ENCODE measurements around the gene CLSTN2.

DNA sequence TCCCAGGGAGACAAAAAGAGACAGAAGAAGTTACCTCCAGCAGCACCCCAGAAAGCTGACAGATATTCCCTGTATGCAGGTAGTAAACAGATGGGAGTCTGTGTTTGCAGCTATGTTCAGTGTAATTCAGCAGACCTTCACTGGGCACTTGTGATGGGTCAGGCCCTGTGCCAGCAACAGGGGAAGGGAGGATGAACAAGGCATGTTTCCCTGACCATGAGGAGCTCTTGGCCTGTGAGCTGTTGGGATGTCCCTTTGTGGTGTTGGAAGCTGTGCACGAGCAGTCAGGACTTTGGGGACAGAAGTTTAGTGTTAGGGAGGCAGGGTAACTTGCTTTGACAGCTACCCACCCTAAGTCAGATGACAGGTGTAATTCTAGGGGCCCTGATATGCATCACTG, 636.9 kb downstream of the CLSTN2 start:
- TF ChIP-seq LEF1 (IDR thresholded peaks at IDR 0.05; ENCODE audit: borderline replicate concordance) (no peak), SUZ12 (IDR thresholded peaks at IDR 0.05) (no peak), ELF4 (IDR thresholded peaks at IDR 0.05) (no peak), TARDBP (IDR thresholded peaks at IDR 0.05) (no peak)

All from HEK293T (cell line).